NK-92 treated with Interleukin-12 subunit alpha and Interleukin-12 subunit beta, amount 100 ng/mL, for 24 hours (cell line): ENCODE measurements around the gene POLRMT.

Experiments used
- DNase-seq: peaks from one replicate; lab custom pipeline; 2025; lab: John Stamatoyannopoulos, UW

Gene POLRMT

DNA sequence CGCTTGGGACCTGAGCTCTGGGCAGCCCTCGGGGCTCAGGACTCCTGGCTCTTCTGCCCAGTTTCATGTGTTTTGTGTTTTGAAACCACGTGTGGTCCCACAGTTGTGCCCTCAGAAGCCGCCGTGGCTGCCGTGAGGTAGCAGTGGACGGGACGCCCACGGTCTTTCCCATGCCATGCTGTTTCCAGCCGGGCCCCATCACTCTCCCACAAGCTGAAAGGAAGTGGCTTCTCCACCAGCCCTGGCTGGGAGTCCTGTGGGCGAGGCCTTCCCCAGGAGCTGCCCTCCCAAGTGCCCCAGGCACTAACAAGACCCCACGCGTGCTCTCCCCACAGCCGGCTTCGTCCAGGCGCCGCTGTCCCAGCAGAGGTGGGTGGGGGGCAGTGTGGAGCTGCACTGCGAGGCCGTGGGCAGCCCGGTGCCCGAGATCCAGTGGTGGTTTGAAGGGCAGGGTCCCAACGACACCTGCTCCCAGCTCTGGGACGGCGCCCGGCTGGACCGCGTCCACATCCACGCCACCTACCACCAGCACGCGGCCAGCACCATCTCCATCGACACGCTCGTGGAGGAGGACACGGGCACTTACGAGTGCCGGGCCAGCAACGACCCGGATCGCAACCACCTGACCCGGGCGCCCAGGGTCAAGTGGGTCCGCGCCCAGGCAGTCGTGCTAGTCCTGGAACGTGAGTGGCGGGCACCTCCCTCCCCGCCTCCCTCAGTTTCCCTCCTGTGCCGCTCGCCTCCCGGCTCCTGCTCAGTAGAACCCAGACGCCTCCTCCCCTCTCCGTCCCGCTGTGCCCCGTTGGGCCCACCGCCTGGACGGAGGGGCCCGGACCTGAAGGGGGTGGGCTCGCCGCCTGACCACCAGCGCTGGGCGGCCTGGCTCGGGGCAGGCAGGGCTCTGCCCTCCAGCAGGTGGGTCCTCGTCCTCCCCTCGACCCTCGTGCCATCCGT is 55.6 kb downstream of the POLRMT start:
- DNase-seq, result no peak

DNA sequence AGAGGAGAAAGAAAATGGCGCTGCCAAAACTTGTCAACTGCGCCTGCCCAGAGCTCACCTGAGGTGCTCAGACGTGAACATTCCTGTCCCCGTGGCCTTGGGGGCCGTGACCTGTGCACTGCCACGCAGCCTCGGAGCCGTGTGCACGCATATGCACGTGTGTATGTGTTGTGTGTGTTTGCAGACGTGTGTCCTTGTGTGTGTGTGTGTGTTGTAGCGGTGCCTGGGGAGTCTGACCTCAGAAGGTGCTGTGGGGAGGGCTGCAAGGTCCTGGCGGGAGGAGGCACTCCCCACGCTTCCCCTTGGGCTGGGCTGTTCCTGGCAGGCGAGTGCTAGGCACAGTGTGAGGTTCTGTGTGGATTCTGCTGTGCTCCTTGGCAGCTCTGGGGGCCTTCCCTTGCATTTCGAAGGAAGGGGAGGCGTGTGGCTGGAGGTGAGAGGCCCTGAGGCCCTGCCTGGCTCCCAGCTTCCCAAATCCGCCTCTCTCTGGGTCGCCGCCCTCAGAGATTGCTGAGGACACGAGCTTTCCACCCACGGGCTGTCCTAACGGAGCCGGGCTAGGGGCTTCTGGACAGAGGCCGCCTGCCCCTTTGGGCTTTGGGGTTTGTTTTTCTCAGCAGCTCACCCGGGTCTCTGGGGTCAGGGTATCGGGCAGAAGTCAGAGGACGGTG is 56.4 kb downstream of the POLRMT start:
- DNase-seq, result no peak

DNA sequence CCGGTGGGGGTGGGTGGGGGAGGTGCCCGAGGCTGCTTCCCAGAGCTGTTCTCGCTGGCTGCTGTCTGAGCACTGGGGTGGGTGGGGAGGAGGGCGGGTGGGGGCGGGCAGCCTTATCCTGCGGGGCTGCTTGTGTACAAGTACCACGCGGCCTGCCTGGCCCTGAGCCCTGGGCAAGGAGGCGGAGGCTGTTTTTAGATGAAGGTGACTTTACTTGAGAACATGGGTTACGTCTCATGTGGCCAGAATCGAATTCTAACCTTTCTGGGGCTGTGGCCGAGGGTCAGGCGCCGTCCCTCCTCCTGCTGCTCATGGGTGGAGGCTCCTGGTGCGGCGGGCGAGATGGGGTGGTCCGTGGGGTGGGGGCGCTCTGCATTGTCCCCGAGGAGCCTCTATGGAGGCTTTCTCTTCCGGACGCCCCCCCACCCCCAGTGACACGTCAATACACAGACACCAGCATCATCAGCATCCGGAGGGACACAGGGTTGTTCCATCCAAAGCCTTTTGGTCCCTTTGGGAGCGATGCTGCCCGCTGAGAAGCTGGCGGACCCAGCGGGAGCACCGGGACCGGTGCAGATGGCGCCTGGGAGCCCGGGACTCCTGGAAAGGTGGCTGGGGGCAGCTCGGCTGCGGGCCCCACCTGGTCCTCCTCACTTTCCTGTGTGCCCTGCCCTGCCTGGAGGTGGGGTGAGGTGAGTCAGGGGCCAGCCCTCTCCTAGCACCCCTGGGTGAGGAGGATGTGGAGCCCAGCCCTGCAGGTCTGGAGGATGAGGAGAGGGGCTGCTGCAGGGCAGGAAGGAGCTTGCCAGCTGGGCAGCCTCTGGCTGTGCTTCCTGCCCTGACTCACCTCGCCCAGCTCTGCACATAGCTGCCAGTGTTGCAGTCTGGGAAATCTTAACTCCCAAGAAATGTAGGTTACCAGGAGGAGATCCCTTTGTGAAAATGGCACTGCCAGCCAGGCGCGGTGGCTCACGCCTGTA is 57.5 kb downstream of the POLRMT start:
- DNase-seq, result no peak

DNA sequence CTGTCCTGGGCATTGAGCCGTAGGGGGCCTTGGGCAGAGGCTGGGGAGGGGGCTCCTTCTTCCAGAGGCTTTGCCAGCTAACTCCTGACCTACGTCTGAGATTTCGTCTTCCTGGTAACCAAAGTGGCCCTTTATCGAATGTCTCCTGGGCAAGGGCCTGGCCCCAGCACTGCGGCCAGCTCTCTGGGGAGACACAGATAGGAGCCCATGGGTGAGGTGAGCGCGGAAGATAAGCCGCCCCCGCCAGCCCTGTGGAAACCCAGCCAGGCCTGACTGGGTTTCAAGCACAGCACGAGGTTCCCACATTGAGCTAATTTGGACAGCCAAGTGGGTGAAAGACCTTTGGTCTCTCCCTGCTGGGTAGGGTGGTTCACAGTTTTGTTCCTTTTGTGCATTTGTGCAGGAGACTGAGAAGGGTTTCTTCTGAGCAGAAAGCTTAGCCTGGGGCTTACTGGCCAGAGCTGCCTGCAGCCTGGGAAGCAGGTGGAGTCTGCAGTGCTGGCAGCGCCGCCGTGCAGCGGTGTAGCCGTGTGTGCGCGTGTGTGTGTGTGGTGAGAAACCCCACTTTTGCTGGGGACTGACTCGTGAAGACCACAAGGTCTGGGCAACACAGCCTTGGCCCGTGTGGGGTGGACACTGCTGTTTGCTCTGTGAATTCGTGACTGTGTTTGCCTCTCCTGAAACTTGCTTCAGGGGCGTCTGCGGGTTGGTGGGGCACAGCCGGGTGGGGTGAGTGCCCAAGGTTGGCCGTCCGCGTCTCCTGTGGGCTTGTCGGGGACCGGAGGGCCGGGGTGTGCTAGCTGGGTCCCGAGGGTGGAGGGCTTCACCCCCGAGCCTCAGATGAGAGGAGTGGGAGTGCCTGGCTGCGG is 58.4 kb downstream of the POLRMT start:
- DNase-seq, result no peak

DNA sequence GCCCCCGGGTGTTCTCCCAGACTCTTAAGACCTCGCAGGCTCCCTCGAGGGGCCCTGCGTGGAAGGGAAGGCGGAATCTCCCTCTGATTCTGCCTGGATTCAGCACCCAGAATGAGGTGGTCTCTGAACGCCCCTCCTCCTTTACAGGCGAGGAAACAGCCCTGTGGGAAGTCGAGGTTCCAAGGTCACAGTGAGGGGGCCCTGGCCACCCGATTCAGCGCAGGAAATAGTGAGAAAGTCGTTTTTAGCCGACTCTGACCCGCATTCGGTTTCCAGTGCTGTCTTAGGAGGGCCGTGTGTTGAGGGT is 59.9 kb downstream of the POLRMT start:
- no peak for DNase-seq

DNA sequence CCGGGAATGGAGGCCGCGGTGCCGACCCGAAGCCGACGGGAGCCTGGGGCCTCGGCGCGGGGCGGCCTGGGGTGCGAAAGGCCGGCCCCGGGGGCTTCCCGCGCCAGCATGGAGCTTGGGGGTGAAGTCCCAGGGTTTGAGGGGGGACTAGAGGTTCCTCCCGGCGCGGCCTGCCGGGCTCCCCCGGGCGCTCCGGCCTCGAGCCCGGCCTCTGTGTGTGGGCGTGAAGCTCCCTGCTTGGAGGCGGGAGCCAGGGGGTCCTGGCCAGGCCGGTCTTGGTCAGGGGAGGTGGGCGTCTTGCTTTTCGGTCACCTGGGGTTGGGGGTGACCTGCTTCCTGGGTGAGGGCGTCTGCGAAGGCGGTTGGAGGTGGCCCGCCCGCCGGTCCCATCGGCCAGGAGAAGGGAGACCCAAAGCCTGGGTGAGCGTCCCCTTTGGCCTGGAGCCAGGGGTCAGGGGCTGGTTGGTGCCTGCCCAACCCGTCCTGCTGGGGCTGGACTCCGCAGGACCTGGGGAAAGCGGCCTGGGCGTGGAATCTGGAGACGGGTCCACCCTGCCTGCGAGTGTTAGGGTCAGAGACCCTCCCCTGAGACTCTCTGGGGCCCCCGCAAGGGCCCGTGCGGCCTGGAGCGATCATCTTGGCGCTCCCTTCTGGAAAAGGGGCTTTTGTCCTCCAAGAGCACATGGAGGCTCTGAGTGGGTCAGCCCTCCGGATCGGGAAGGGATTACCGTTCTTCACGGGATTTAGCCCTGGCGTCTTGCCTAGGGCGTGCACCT is 60.4 kb downstream of the POLRMT start:
- DNase-seq, result no peak

DNA sequence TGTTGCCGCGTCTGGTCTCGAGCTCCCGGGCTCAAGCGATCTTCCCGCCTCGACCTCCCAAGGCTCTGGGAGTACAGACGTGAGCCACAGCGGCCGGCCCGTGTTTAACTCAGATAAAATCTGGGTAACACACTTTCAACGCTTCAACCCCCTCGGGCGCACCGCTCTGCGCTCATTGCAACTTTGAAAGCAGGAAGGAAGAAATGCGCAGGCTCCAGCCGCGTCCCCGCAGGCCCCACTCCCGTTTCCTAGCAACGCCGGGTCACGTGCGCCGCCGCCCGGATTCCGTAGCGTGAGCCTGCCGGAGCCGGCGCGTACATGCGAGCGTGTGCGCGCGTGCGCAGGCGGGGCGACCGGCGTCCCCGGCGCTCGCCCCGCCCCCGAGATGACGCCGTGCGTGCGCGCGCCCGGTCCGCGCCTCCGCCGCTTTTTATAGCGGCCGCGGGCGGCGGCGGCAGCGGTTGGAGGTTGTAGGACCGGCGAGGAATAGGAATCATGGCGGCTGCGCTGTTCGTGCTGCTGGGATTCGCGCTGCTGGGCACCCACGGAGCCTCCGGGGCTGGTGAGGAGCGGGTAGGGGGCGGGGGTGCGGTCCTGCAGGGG is 61.1 kb downstream of the POLRMT start, which contains the start of gene BSG:
BSG (plus strand) TSS at position 457 of the 603 bp plus-strand sequence; CDS start at position 496, 39 bp downstream.
- DNase-seq, result peak; percentile 95

DNA sequence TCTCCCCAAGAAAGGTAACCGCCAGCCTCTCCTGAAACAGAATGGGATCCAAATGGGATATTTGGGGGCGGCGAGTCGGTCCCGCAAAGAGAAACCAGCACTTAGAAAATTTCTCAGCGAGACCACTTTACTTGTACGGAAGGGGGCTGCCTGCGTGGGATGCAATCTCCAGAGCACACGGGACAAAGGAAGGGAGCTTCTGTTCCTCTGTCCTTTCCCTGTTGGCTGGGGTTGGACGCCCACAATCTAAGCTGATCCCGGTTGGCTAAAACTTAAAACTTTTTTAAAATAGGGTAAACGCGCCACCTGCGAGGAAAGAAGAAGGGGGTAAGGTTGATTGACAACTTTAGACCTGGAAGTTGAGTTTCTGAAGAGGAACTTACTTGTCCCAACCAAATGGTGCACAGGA is 61.8 kb downstream of the POLRMT start:
- no peak for DNase-seq

DNA sequence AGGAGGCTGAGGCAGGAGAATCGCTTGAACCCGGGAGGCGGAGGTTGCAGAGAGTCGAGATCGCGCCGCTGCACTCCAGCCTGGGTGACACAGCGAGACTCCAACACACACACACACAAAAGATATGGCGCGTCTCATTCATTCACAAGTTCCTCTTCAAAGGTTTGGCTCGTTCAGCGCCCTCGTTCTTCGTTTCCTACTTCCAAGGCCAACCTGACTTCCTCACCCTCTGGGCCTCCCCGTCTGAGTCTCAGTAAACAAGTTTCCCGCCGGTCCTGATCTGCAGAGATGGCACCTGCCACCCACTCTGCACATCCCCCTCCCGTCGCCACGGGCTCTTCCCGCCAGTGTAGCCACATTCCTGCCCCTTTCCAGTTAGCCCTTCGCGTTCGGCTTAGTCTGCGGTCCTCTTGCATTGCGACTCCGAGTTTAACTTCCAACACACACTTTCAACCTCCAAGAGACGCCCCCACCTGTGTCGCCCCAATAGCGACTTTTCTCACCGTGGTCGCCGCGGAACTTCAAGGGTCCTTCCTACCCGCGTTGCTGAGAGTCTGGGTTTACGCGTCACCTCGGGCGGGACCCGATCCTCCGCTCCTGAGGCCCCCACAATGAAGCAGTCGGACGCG is 62.3 kb downstream of the POLRMT start:
- DNase-seq, result no peak

DNA sequence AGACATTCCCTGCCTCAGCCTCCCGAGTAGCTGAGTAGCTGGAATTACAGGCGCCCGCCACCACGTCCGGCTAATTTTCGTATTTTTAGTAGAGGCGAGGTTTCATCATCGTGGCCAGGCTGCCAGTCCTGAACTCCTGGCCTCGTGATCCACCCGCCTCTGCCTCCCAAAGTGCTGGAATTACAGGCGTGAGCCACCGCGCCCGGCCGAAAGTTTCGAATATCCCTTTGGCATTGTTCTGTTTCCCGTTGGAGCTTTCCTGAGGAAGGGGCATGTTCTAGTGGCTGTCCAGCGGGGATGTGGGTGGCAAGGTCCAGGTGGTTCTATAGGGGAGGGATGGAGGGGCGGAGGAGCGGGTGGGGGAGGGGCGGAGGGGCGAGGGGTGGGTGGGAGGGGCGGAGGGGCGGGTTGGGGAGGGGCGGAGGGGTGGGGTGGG is 63.1 kb downstream of the POLRMT start:
- DNase-seq, result no peak

DNA sequence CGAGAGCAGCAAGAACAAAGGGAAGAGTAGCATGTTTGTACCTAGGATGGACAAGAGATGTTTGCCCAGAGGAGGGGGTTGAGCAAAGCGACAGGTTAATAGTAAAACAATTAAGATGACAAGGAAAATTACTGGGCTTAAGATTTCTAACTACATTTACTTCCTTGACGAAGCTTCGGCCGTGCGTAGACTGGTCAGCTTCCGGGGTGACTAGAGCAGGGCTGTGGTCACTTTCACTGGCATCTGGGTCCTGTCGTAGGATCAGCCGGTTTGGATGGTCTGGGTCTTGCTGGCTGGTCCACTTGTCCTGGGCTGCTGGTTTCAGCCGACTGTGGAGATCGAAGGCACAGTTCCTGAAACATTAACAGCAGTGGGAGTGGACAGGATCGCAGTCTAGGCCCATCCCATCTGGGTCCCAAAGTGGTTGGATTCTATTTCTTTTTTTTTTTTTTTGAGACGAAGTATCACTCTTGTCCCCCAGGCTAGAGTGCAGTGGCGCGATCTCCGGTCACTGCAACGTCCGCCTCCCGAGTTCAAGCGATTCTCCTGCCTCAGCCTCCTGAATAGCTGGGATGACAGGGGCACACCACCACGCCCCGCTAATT is 65.9 kb downstream of the POLRMT start:
- DNase-seq, result no peak
